GM10266 (cell line): ENCODE results near the gene PTPRJ.
A peak's percentile ranks its signal among the peaks of the same experiment; 100 is the strongest.

Experiments used
- DNase-seq: peaks from one replicate; pipeline ENCODE4 v3.0.0; 2012; ENCODE audit errors: extremely low spot score
- CTCF ChIP-seq: IDR thresholded peaks from 2 replicates; pipeline ENCODE4 v1.5.1; 2012; ENCODE audit warnings: mild to moderate bottlenecking, low read depth; ENCODE audit not compliant: control insufficient read depth, insufficient read depth; ENCODE audit errors: missing control alignments

PTPRJ gene

DNA sequence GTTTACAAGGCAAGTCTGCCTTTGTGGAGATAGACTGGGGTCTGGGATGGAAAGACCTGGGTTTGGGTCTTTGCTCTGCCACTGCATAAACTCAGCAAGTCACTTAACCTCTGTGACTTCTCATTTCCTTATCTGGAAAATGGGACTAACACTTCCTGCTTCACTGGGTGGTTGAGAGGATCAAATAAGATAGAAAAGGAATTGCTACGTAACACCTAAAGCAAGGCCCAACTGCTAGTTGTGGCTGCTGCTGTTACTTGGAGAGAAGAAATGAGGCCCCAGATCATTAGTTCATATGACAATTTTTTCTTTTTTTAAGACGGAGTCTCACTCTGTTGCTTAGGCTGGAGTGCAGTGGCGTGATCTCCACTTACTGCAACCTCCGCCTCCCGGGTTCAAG, 5.9 kb downstream of the PTPRJ start:
- no peak for DNase-seq
- TF ChIP-seq CTCF: no peak

DNA sequence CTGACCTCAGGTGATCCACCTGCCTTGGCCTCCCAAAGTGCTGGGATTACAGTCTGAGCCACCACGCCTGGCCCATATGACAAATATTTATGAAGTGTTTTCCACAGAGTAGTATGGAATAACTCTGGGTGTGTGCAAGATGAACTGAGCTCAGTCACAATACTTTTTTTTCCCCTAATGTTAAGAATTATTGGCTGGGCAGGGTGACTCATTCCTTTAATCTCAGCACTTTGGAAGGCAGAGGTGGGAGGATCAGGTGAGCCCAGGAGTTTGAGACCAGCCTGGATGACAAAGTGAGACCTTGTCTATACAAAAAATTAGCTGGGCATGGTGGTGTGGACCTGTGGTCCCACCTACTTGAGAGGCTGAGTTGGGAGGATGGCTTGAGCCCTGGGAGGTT, 6.4 kb downstream of the PTPRJ start:
- TF ChIP-seq CTCF: no peak
- DNase-seq: no peak

DNA sequence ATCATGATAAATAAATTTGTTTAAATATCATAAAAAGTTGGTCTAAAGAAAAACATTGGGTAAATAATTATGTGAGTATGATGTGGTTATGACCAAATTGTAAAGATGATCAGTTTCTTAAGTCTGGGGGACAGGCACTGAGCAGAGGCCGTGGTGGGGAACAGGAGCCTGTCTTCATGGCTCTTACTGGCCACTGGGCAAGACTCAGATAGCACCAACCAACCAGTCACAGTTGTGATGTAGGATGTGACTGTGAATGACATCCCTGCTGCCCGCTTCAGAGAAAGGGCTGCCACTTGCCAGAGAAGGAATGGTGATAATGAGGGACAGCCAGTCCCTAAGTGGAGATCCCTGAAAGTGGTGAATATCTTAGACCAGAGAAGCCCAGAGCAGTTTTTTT, 7.0 kb downstream of the PTPRJ start:
- peak; percentile 53 for DNase-seq

DNA sequence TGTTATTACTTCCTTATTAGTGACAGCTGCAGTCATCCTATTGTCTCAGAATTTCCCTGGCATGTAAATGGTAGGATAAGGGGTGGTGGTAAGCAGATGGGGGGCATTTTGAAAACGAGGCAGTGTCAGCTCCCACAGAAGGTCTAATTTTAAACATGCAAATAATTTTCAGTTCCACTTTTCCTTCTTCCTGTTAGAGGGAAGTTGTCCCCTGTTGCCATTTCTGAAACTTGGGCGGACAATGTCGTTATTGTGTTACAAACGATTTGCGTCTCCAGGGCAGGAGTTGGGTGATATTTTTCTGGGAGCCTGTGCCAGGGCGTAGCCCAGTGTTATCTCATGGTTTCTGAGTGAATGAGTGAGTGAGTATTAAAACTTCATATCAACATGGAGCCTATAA, 7.4 kb downstream of the PTPRJ start:
- DNase-seq: no peak
- no peak for TF ChIP-seq CTCF

More for the DNA sequence above, 7.0 kb downstream of the PTPRJ start:
- TF ChIP-seq CTCF: no peak

DNA sequence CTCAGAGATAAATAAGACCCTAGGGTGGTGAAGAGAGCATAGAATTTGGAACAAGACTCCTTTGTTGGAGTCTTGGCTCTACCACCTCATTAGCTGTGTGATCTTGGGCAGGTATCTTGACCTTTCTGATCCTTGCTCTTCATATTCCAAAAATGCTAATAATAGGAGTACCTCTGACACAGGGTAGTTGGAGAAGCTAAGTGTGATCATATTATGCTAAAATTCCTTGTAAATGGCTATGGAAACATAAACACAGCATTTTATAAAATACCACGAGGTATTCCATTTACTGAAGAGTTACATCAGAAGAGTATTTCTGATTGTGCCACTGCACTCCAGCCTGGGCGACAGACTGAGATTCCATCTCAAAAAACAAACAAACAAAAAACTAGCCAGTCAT, 9.4 kb downstream of the PTPRJ start:
- no peak for DNase-seq
- TF ChIP-seq CTCF: no peak

DNA sequence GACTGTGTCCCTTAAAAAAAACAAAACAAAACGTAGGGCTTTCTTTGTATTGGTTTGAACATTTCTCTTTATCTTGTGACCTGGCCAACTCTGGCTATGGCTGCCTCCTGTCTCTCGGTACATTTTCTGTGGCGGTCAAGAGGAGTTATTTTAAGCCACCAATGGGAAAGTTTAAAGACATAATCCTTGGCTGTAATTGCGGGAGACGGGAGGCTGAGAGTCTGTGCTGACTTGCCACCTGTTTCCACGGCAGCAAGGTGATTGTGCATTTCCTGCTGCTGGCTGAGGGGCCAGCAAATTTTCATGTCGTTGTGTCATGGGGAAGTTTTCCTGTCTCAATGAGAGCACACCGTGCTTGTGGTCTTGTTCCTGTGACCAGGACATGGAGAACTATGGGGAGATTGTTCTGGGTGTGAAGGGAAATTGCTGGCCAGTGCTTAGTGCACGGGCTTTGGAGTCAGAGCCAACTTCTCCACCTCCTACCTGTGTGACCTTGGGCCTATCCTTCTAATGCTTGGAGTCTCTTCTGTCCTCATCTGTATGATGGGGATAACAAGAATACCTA, 11.0 kb downstream of the PTPRJ start:
- TF ChIP-seq CTCF: no peak
- no peak for DNase-seq

- DNase-seq: no peak
- no peak for TF ChIP-seq CTCF
These were observed 11.5 kb downstream of the PTPRJ start for GRCh38 chr11:47991894-47992293.
